ENCODE measurements around the gene RPL7A. TPM values are rescaled to one million over a fixed set of nuclear protein-coding genes. Genes with fewer than 3 reads are reported as not detected.
A peak's percentile ranks its signal among the peaks of the same experiment; 100 is the strongest.

Gene RPL7A
- total and polyA plus RNA-seq, 2 of the 13 experiments (the other 11 are each of a cell fraction or from before 2014, with no cell fraction given), result 2,401 to 2,938 TPM

DNA sequence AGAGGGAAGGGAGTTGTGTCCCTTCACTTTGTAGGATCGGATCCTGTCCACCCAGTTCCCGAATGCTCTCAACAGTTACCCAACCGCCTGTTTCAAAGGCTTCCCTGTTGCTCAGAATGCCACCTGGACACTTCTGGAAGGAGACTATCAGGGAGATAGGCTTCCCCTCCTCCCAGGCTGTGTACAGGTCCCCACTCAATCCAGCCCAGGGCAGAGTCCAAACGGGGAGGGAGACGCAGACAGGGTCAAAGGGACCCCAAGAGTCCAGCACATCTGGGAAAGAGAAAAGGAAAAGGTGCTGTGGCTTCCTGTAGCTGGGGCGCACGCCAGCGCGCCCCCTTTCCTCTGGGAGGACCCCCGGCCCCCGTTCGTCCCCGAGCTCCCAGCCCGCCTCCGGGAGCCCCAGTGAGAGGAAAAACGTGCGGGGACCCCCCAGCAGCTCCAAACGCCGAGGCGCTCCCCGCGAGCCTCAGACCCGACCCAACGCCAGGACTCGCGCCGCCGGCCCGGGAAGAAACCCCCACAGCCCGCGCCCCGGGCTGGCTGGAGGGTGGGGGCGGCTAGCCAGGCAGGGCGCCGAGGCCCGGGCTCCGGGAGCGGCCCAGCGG is 27.2 kb downstream of the RPL7A start (continued):
- TF ChIP-seq ZNF724P (CRISPR knock-in tag; IDR thresholded peaks at IDR 0.05; ENCODE audit: borderline replicate concordance) (no peak), RBM39 (IDR thresholded peaks at IDR 0.05; ENCODE audit: low read depth, low read length, poor library complexity, severe bottlenecking) (no peak), ZNF598 (CRISPR knock-in tag; IDR thresholded peaks at IDR 0.05; ENCODE audit: borderline replicate concordance) (no peak), KAT8 (CRISPR knock-in tag; IDR thresholded peaks at IDR 0.05) (no peak; the same call in 1 of the 2 replicates), NCOA5 (CRISPR knock-in tag; IDR thresholded peaks at IDR 0.05) (no peak), ZNF468 (CRISPR knock-in tag; IDR thresholded peaks at IDR 0.05) (no peak), PRMT3 (CRISPR knock-in tag; IDR thresholded peaks at IDR 0.05; ENCODE audit: borderline replicate concordance, low read depth) (no peak), ZNF484 (CRISPR knock-in tag; IDR thresholded peaks at IDR 0.05; ENCODE audit: borderline replicate concordance, low read depth) (no peak), ZSCAN12 (CRISPR knock-in tag; IDR thresholded peaks at IDR 0.05) (0 out of 2 replicates have a peak, but pooled peaks have one; percentile 37), ZNF510 (CRISPR knock-in tag; IDR thresholded peaks at IDR 0.05; ENCODE audit: low read depth) (0 out of 2 replicates have a peak, but pooled peaks have one; percentile 2), HOXA3 (CRISPR knock-in tag; IDR thresholded peaks at IDR 0.05) (peak; percentile 50; the same call in 1 of the 2 replicates), MYNN (CRISPR knock-in tag; IDR thresholded peaks at IDR 0.05; ENCODE audit: low read depth) (no peak), ZNF263 (CRISPR knock-in tag; IDR thresholded peaks at IDR 0.05) (peak; percentile 47; the same call in 1 of the 2 replicates), ZSCAN25 (CRISPR knock-in tag; IDR thresholded peaks at IDR 0.05) (0 out of 2 replicates have a peak, but pooled peaks have one; percentile 20), ELF4 (CRISPR knock-in tag; IDR thresholded peaks at IDR 0.05; ENCODE audit: borderline replicate concordance) (peak; percentile 73; the same call in 1 of the 2 replicates), ZNF788 (CRISPR knock-in tag; IDR thresholded peaks at IDR 0.05; ENCODE audit: borderline replicate concordance) (peak; percentile 51; the same call in 1 of the 2 replicates), ZFP62 (CRISPR knock-in tag; IDR thresholded peaks at IDR 0.05) (no peak), ZBTB7B (CRISPR knock-in tag; IDR thresholded peaks at IDR 0.05) (peak; percentile 69; the same call in 1 of the 2 replicates), HNRNPLL (IDR thresholded peaks at IDR 0.05; ENCODE audit: low read depth, low read length, poor library complexity, severe bottlenecking) (no peak), ELF1 (CRISPR knock-in tag; IDR thresholded peaks at IDR 0.05) (peak; percentile 62; the same call in 1 of the 2 replicates)
- TF ChIP-seq, protein P1, sequence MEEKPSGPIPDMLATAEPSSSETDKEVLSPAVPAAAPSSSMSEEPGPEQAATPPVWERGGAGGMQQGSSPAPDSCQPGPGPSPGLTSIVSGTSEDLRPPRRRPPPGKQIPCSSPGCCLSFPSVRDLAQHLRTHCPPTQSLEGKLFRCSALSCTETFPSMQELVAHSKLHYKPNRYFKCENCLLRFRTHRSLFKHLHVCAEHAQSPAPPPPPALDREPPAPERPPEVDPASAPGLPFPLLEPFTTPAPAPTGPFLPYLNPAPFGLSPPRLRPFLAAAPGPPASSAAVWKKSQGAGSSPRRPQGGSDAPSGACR (CRISPR knock-in tag; IDR thresholded peaks at IDR 0.05), result no peak
- TF ChIP-seq, protein P2, sequence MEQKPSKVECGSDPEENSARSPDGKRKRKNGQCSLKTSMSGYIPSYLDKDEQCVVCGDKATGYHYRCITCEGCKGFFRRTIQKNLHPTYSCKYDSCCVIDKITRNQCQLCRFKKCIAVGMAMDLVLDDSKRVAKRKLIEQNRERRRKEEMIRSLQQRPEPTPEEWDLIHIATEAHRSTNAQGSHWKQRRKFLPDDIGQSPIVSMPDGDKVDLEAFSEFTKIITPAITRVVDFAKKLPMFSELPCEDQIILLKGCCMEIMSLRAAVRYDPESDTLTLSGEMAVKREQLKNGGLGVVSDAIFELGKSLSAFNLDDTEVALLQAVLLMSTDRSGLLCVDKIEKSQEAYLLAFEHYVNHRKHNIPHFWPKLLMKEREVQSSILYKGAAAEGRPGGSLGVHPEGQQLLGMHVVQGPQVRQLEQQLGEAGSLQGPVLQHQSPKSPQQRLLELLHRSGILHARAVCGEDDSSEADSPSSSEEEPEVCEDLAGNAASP (CRISPR knock-in tag; IDR thresholded peaks at IDR 0.05; ENCODE audit: borderline replicate concordance), result 0 out of 2 replicates have a peak, but pooled peaks have one; percentile 22
- TF ChIP-seq, protein P3, sequence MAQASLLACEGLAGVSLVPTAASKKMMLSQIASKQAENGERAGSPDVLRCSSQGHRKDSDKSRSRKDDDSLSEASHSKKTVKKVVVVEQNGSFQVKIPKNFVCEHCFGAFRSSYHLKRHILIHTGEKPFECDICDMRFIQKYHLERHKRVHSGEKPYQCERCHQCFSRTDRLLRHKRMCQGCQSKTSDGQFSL (CRISPR knock-in tag; IDR thresholded peaks at IDR 0.05), result no peak; the same call in 1 of the 2 replicates
- TF ChIP-seq, protein P4, sequence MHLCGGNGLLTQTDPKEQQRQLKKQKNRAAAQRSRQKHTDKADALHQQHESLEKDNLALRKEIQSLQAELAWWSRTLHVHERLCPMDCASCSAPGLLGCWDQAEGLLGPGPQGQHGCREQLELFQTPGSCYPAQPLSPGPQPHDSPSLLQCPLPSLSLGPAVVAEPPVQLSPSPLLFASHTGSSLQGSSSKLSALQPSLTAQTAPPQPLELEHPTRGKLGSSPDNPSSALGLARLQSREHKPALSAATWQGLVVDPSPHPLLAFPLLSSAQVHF (CRISPR knock-in tag; IDR thresholded peaks at IDR 0.05), result no peak
- TF ChIP-seq, protein P5, sequence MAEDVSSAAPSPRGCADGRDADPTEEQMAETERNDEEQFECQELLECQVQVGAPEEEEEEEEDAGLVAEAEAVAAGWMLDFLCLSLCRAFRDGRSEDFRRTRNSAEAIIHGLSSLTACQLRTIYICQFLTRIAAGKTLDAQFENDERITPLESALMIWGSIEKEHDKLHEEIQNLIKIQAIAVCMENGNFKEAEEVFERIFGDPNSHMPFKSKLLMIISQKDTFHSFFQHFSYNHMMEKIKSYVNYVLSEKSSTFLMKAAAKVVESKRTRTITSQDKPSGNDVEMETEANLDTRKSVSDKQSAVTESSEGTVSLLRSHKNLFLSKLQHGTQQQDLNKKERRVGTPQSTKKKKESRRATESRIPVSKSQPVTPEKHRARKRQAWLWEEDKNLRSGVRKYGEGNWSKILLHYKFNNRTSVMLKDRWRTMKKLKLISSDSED (CRISPR knock-in tag; IDR thresholded peaks at IDR 0.05), result no peak

Measured in HepG2 (cell line).